ENCODE results near the gene TSR3. TPM values are rescaled to one million over a fixed set of nuclear protein-coding genes. Genes with fewer than 3 reads are reported as not detected.

TSR3 gene
- total RNA-seq, 4 donors from 2014 or later, result 84.1 to 107 (median 96.7) TPM

DNA sequence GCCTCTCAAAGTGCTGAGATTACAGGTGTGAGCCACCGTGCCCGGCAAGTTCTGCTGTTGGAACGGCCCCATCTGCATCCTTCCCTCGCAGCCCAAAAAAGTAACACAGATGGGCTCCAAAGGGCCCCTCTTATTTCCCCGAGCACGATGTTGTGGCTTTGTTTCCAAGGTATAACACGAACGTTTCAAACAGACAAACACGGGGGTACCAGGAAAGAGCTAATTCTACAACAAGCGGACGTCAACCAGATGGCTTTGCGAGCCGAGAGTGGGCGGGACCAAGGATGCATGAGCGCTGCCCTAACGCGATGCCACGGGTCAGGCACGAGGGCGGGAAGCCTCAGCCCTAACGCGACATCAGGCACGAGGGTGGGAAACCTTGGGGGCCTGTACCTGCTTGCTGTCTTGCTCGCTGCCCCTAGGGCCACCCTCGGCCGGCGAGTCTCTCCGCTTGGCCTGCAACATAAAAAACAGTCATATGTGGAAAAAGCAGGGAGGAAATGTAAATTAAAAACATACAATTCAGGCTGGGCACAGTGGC, 38.6 kb upstream of the TSR3 start:
- TF ChIP-seq CTCF (IDR thresholded peaks at IDR 0.05), result no peak
- no peak for TF ChIP-seq POLR2A (IDR thresholded peaks at IDR 0.05)
- Histone ChIP-seq H3K27ac (no peak overlapping the region), H3K4me3 (replicated peaks in 1 of 3) (no peak overlapping the region), H3K36me3 (peaks cover 40 to 42% of the 10 kb centered on the region in 2 donors), H3K27me3 (no peaks in the 10 kb centered on the region), H3K4me1 (no peaks in the 10 kb centered on the region), H3K9me3 (no peaks in the 10 kb centered on the region)
- 89% methylated on average over 28 of the region's 28 CpGs for WGBS, 2 donors
- intact Hi-C loops (cut with DNase I), result no loop called here
- DNase-seq, result no peak

GRCh38 chr16:1389762-1390161, 38.1 kb upstream of the TSR3 start:
- no peaks in the 10 kb centered on the region for H3K9me3 ChIP-seq
- TF ChIP-seq CTCF (IDR thresholded peaks at IDR 0.05) (no peak), POLR2A (IDR thresholded peaks at IDR 0.05) (no peak)
- H3K36me3 ChIP-seq, result peaks cover 41 to 46% of the 10 kb centered on the region in 2 donors
- no peaks in the 10 kb centered on the region for H3K4me1 ChIP-seq
- DNase-seq, result no peak
- intact Hi-C loops (cut with DNase I), result no loop called here
- no peak overlapping the region for H3K27ac ChIP-seq
- H3K4me3 ChIP-seq (replicated peaks in 1 of 3), result no peak overlapping the region
- no peaks in the 10 kb centered on the region for H3K27me3 ChIP-seq
- 94 to 96% methylated on average over 5 to 7 of the region's 7 CpGs for WGBS, 2 donors

GRCh38 chr16:1387331-1387730, 35.7 kb upstream of the TSR3 start:
- H3K36me3 ChIP-seq, result peaks cover 28 to 32% of the 10 kb centered on the region in 2 donors
- intact Hi-C loops (cut with DNase I), result no loop called here

GRCh38 chr16:1385232-1385631, 33.6 kb upstream of the TSR3 start:
- peaks cover 30 to 31% of the 10 kb centered on the region in 2 donors for H3K36me3 ChIP-seq
- 96% methylated on average over 39 of the region's 39 CpGs for WGBS, 2 donors

More at GRCh38 chr16:1387331-1387730, 35.7 kb upstream of the TSR3 start:
- no peak for TF ChIP-seq CTCF (IDR thresholded peaks at IDR 0.05)
- TF ChIP-seq POLR2A (IDR thresholded peaks at IDR 0.05), result no peak
- 91 to 95% methylated on average over 10 to 11 of the region's 16 CpGs for WGBS, 2 donors
- no peak overlapping the region for H3K4me3 ChIP-seq (replicated peaks in 1 of 3)
- no peak overlapping the region for H3K27ac ChIP-seq
- DNase-seq, result no peak
- H3K9me3 ChIP-seq, result no peaks in the 10 kb centered on the region
- no peaks in the 10 kb centered on the region for H3K27me3 ChIP-seq
- no peaks in the 10 kb centered on the region for H3K4me1 ChIP-seq

More at GRCh38 chr16:1385232-1385631, 33.6 kb upstream of the TSR3 start:
- TF ChIP-seq CTCF (IDR thresholded peaks at IDR 0.05) (no peak), POLR2A (IDR thresholded peaks at IDR 0.05) (no peak)
- Histone ChIP-seq H3K4me3 (replicated peaks in 1 of 3) (no peak overlapping the region), H3K27me3 (no peaks in the 10 kb centered on the region), H3K9me3 (no peaks in the 10 kb centered on the region), H3K4me1 (no peaks in the 10 kb centered on the region), H3K27ac (no peak overlapping the region)
- intact Hi-C loops (cut with DNase I), result no loop called here
- DNase-seq, result no peak

Data from thyroid gland (tissue), 4 donors.